Iris pigment epithelial cell (primary cell): ENCODE results near the gene ACBD6.

ENCODE experiments used
- DNase-seq: peaks from one replicate; pipeline ENCODE4 v3.0.0-alpha.2; 2011; ENCODE audit warnings: low read depth

ACBD6 gene

DNA sequence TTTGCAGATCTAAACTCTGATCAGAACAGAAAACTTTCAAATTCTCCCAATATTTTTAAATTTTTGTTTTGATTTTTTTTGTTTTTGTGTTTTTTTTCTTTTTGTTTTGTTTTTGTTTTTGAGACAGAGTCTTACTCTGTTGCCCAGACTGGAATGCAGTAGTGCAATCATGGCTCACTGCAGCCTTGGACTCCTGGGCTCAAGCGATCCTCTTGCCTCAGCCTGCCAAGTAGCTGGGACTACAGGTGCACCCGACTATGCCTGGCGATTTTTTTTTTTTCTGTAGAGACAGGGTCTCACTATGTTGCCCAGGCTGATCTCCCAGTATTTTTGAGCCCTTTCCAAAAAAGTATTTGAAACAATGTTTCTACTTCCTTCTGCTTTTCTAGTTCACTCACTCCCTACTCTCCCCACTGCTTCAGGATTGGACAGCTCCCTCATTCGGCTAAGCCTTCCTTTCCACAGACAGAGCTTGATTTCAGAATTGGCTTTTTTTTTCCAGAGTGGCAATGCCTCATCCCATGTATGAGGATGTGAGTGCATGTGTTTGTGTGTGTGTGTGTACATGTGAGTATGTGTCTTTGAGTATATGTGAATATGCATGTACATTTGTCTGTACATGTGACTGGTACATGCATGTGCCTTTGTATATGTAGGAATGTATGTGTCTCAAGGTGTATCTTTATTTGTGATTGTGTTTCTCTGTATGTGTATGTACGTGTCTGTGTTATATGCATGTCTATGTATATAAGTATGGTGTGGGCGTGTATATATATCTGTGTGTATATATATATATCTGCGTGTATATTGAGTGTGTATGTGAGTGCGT, 260.4 kb downstream of the ACBD6 start:
- DNase-seq: peak; percentile 30

DNA sequence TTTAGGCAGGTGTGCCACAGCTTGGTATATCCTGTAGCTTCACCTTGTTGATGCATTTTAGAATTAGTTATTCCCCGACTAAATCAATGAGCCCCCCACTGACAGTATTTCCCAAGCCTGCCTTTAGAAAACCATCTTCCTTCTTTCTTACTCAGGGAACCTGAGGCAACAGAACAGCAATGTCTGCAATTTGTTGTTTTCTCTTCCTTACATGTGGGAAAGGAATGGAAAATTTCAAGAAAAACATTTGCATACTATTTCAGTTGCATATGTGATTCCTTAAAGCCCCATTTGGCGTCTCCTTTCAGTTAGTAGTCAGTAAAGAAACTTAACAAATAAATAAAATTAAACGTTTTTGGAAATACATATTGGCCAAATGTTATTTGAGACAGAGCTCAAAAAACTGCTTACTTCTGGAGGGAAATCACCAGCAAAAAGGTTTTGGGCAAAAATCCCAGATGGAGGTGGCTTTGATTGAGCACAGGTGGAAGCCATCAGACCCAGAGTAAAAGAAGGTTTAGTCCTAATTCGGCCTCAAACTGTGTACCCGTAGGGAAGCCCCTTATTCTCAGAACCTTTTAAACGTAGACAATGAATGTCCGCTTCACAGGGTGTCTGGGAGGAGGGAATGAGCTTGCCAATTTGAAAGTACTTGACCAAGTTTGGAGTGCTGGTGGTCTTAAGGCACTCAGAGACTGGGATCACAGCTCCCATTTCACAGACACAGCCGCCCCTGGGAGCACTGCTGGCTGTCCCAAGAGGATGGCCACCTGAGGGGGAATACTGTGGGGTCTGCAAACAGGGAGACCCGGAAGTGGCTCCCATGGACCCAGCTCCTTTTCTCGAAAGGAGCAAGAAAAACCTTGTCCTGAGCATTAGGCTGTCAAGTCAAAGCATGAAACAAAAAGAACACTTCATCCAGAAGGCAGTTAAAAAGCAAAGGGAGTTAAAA, 263.0 kb downstream of the ACBD6 start:
- DNase-seq: no peak

DNA sequence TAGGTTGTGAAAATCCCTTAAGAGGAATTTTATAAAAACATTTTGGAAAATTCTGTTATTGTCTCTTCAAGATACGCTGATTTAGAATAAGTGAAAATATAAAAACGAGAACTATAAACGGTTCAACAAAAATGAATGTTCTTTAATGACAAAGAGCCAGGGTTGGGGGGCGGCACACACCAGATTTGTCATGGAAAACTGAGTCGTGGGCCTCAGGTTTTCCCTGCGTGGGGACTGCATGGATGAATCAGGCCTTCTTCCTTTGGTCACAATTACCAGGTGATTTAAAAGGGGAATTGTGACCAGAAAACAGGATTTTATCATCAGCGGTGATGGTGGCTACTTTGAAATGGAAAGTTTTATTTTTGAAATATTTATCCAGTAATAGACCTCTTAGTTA, 263.7 kb downstream of the ACBD6 start:
- DNase-seq: no peak
